SK-N-SH treated with all-trans-retinoic acid at 6 μM for 48 hours (cell line): Measurements from ENCODE around the gene MYH15.

ENCODE experiments used
- ATAC-seq: fragments of 200-7000 bp; cut with Tn5 transposase; 3 replicates; pipeline ENCODE4 v1.9.1; 2020; ENCODE audit warnings: mild to moderate bottlenecking, moderate library complexity
- ARNTL ChIP-seq: fragments of 450-650 bp; formaldehyde crosslinking; IDR thresholded peaks from 2 replicates; pipeline ENCODE4 v1.5.0; 2020; ENCODE audit warnings: low read depth, mild to moderate bottlenecking, moderate library complexity, borderline replicate concordance
- BACH2 ChIP-seq: fragments of 250-450 bp; sonication (Bioruptor Pico); IDR thresholded peaks from 2 replicates; pipeline ENCODE4 v1.9.0; 2021; ENCODE audit warnings: mild to moderate bottlenecking, borderline replicate concordance
- CREB5 ChIP-seq: fragments of 250-450 bp; sonication (Bioruptor Pico); IDR thresholded peaks from 2 replicates; pipeline ENCODE4 v1.5.1; 2020; ENCODE audit warnings: low read depth, mild to moderate bottlenecking, moderate library complexity
- CSDC2 ChIP-seq: fragments of 250-450 bp; sonication (Bioruptor Pico); IDR thresholded peaks from 2 replicates; pipeline ENCODE4 v1.5.0; 2020; ENCODE audit warnings: mild to moderate bottlenecking, moderate library complexity
- CSRNP3 ChIP-seq: fragments of 250-450 bp; sonication (Bioruptor Pico); IDR thresholded peaks from 2 replicates; pipeline ENCODE4 v1.5.1; 2021; ENCODE audit warnings: mild to moderate bottlenecking, moderate library complexity
- ESRRG ChIP-seq: fragments of 250-450 bp; sonication (Bioruptor Pico); IDR thresholded peaks from 2 replicates; pipeline ENCODE4 v1.6.1; 2021; ENCODE audit warnings: mild to moderate bottlenecking
- GLIS3 ChIP-seq: fragments of 250-450 bp; sonication (Bioruptor Pico); IDR thresholded peaks from 2 replicates; pipeline ENCODE4 v1.5.0; 2020; ENCODE audit warnings: mild to moderate bottlenecking, moderate library complexity
- ISL1 ChIP-seq: fragments of 250-450 bp; sonication (Bioruptor Pico); IDR thresholded peaks from 2 replicates; pipeline ENCODE4 v2.1.2; 2022; ENCODE audit warnings: mild to moderate bottlenecking, moderate library complexity
- OSR1 ChIP-seq: fragments of 250-450 bp; sonication (Bioruptor Pico); IDR thresholded peaks from 2 replicates; pipeline ENCODE4 v1.8.0; 2022; ENCODE audit warnings: moderate library complexity, mild to moderate bottlenecking, inconsistent platforms
- PATZ1 ChIP-seq: fragments of 250-450 bp; sonication (Bioruptor Pico); IDR thresholded peaks from 2 replicates; pipeline ENCODE4 v1.8.0; 2020; ENCODE audit warnings: mild to moderate bottlenecking, moderate library complexity, borderline replicate concordance
- POU6F1 ChIP-seq: fragments of 250-450 bp; sonication (Bioruptor Pico); IDR thresholded peaks from 2 replicates; pipeline ENCODE4 v1.8.0; 2021; ENCODE audit warnings: low read depth, mild to moderate bottlenecking, moderate library complexity, borderline replicate concordance
- PPARA ChIP-seq: fragments of 250-450 bp; sonication (Bioruptor Pico); IDR thresholded peaks from 2 replicates; pipeline ENCODE4 v1.5.0; 2020; ENCODE audit warnings: mild to moderate bottlenecking, borderline replicate concordance
- RARB ChIP-seq: fragments of 250-450 bp; sonication (Bioruptor Pico); IDR thresholded peaks from 2 replicates; pipeline ENCODE4 v1.8.0; 2021; ENCODE audit warnings: mild to moderate bottlenecking, moderate library complexity
- SNAI2 ChIP-seq: fragments of 250-450 bp; sonication (Bioruptor Pico); IDR thresholded peaks from 2 replicates; pipeline ENCODE4 v1.5.0; 2020; ENCODE audit warnings: mild to moderate bottlenecking, moderate library complexity
- TCF4 ChIP-seq: fragments of 250-450 bp; sonication (Bioruptor Pico); IDR thresholded peaks from 2 replicates; pipeline ENCODE4 v1.8.0; 2021; ENCODE audit warnings: mild to moderate bottlenecking, moderate library complexity, borderline replicate concordance
- TOX ChIP-seq: fragments of 250-450 bp; sonication (Bioruptor Pico); IDR thresholded peaks from 2 replicates; pipeline ENCODE4 v1.8.0; 2021; ENCODE audit warnings: mild to moderate bottlenecking, moderate library complexity, borderline replicate concordance
- TSHZ2 ChIP-seq: fragments of 250-450 bp; sonication (Bioruptor Pico); IDR thresholded peaks from 2 replicates; pipeline ENCODE4 v1.5.0; 2020; ENCODE audit warnings: mild to moderate bottlenecking, moderate library complexity
- ZFP3 ChIP-seq: fragments of 250-450 bp; sonication (Bioruptor Pico); IDR thresholded peaks from 2 replicates; pipeline ENCODE4 v1.5.0; 2020; ENCODE audit warnings: mild to moderate bottlenecking, moderate library complexity
- ZFP30 ChIP-seq: fragments of 450-650 bp; formaldehyde crosslinking; IDR thresholded peaks from 2 replicates; pipeline ENCODE4 v1.5.0; 2022; ENCODE audit warnings: mild to moderate bottlenecking, moderate library complexity
- ZNF565 ChIP-seq: fragments of 450-650 bp; formaldehyde crosslinking; conservative IDR thresholded peaks from 2 replicates; pipeline ENCODE4 v1.5.0; 2020; ENCODE audit warnings: low read depth, mild to moderate bottlenecking, moderate library complexity
- ZNF70 ChIP-seq: fragments of 450-650 bp; formaldehyde crosslinking; IDR thresholded peaks from 2 replicates; pipeline ENCODE4 v1.5.0; 2020; ENCODE audit warnings: mild to moderate bottlenecking, moderate library complexity
- ZNF8 ChIP-seq: fragments of 450-650 bp; formaldehyde crosslinking; IDR thresholded peaks from 2 replicates; pipeline ENCODE4 v1.5.0; 2020; ENCODE audit warnings: mild to moderate bottlenecking, moderate library complexity

The MYH15 gene

GRCh38 chr3:108389372-108389771 lies 121.0 kb downstream of the MYH15 start:
- no peak for ATAC-seq
- no peak for TF ChIP-seq POU6F1 (CRISPR knock-in tag)
- no peak for TF ChIP-seq ARNTL (CRISPR knock-in tag)
- TF ChIP-seq SNAI2 (CRISPR knock-in tag), result no peak
- TF ChIP-seq TCF4 (CRISPR knock-in tag), result no peak
- no peak for TF ChIP-seq CREB5
- no peak for TF ChIP-seq RARB (CRISPR knock-in tag)
- no peak for TF ChIP-seq GLIS3
- no peak for TF ChIP-seq PPARA (CRISPR knock-in tag)
- no peak for TF ChIP-seq ZNF565 (CRISPR knock-in tag)
- TF ChIP-seq TOX (CRISPR knock-in tag), result no peak
- no peak for TF ChIP-seq ZFP3
- TF ChIP-seq OSR1 (CRISPR knock-in tag), result no peak
- TF ChIP-seq CSDC2, result no peak
- no peak for TF ChIP-seq BACH2 (CRISPR knock-in tag)
- no peak for TF ChIP-seq TSHZ2 (CRISPR knock-in tag)
- no peak for TF ChIP-seq CSRNP3
- TF ChIP-seq ZNF8 (CRISPR knock-in tag), result no peak
- TF ChIP-seq ESRRG (CRISPR knock-in tag), result no peak

GRCh38 chr3:108388136-108389132 lies 122.0 kb downstream of the MYH15 start:
- no peak for TF ChIP-seq CSDC2
- TF ChIP-seq PPARA (CRISPR knock-in tag), result no peak
- no peak for TF ChIP-seq CSRNP3
- no peak for TF ChIP-seq POU6F1 (CRISPR knock-in tag)
- no peak for TF ChIP-seq GLIS3
- TF ChIP-seq TCF4 (CRISPR knock-in tag), result no peak
- no peak for TF ChIP-seq ISL1 (CRISPR knock-in tag)
- TF ChIP-seq ZNF70 (CRISPR knock-in tag), result no peak
- no peak for TF ChIP-seq PATZ1 (CRISPR knock-in tag)
- no peak for TF ChIP-seq CREB5
- no peak for TF ChIP-seq ZFP30 (CRISPR knock-in tag)
- no peak for TF ChIP-seq TOX (CRISPR knock-in tag)
- TF ChIP-seq, all 23 proteins: peak for 0
- ATAC-seq, result no peak
